CD4-positive, alpha-beta T cell treated with Interleukin-17A for 1 hour (primary cell): ENCODE data around the gene NFKBIE.
A peak's percentile ranks its signal among the peaks of the same experiment; 100 is the strongest.

Experiments used
- DNase-seq: peaks from one replicate; pipeline ENCODE4 v3.0.0-alpha.2; 2020

The NFKBIE gene

GRCh38 chr6:44272529-44272928, 7.2 kb upstream of the NFKBIE start:
- DNase-seq, result no peak

GRCh38 chr6:44271914-44272313, 6.6 kb upstream of the NFKBIE start:
- no peak for DNase-seq

- DNase-seq, result no peak
Observed at GRCh38 chr6:44271406-44271723, 6.0 kb upstream of the NFKBIE start.

- DNase-seq, result peak; percentile 18
Observed at GRCh38 chr6:44270526-44271405, 5.4 kb upstream of the NFKBIE start.

- peak; percentile 37 for DNase-seq
Observed at GRCh38 chr6:44269921-44270525, 4.7 kb upstream of the NFKBIE start, which contains the start of gene TMEM151B. TMEM151B (plus strand) TSS chr6:44270450; CDS start chr6:44270743, 293 bp downstream.

- no peak for DNase-seq
Observed at GRCh38 chr6:44269178-44269920, 4.0 kb upstream of the NFKBIE start.

- peak; percentile 76 for DNase-seq
Observed at GRCh38 chr6:44268095-44268628, 2.8 kb upstream of the NFKBIE start.

- DNase-seq, result no peak
Observed at GRCh38 chr6:44267252-44267651, 1.9 kb upstream of the NFKBIE start.

GRCh38 chr6:44266347-44266746, 996 bp upstream of the NFKBIE start:
- DNase-seq, result no peak

- no peak for DNase-seq
Observed at GRCh38 chr6:44265722-44266233, 427 bp upstream of the NFKBIE start.

GRCh38 chr6:44264154-44265006, 971 bp downstream of the NFKBIE start:
- peak; percentile 64 for DNase-seq

- peak; percentile 78 for DNase-seq
Observed at GRCh38 chr6:44263354-44264100, 1.8 kb downstream of the NFKBIE start.

- no peak for DNase-seq
Observed at GRCh38 chr6:44262467-44263353, 2.6 kb downstream of the NFKBIE start.

GRCh38 chr6:44261581-44261980, 3.8 kb downstream of the NFKBIE start:
- no peak for DNase-seq

GRCh38 chr6:44260451-44261297, 4.7 kb downstream of the NFKBIE start:
- no peak for DNase-seq

GRCh38 chr6:44260011-44260410, 5.3 kb downstream of the NFKBIE start:
- DNase-seq, result no peak

- DNase-seq, result no peak
Observed at GRCh38 chr6:44258921-44259320, 6.4 kb downstream of the NFKBIE start.

- DNase-seq, result peak; percentile 25
Observed at GRCh38 chr6:44258325-44258863, 7.0 kb downstream of the NFKBIE start.

GRCh38 chr6:44257753-44258324, 7.5 kb downstream of the NFKBIE start:
- peak; percentile 15 for DNase-seq
